Activated CD8-positive, alpha-beta T cell treated with anti-CD3 and anti-CD28 coated beads for 36 hours (primary cell): ENCODE results near the gene NSMF. TPM values are rescaled to one million over a fixed set of nuclear protein-coding genes. Genes with fewer than 3 reads are reported as not detected.

Experiments
- ATAC-seq: fragments of 200-7000 bp; cut with Tn5 transposase; one replicate; pipeline ENCODE4 v1.10.0; 2021; ENCODE audit warnings: mild to moderate bottlenecking, moderate library complexity
- CTCF ChIA-PET: fragments of 350-600 bp; sonication (Branson Sonifier 250); formaldehyde crosslinking; loops from one replicate; lab custom pipeline; 2021; ENCODE audit warnings: antibody characterized with exemption; lab: Charles Lee
- POLR2A ChIA-PET: fragments of 350-600 bp; sonication (Branson Sonifier 250); formaldehyde crosslinking; loops from one replicate; lab custom pipeline; 2021; ENCODE audit warnings: antibody characterized with exemption; lab: Charles Lee
- DNase-seq: peaks from one replicate; pipeline ENCODE4 v3.0.0-alpha.2; 2020
- H3K27ac Mint-ChIP-seq: one replicate; pipeline ENCODE4 v1.8.0; 2021; ENCODE audit warnings: mild to moderate bottlenecking, mixed read lengths
- H3K27me3 Mint-ChIP-seq: one replicate; pipeline ENCODE4 v1.8.0; 2021; ENCODE audit warnings: mixed read lengths
- H3K36me3 Mint-ChIP-seq: one replicate; pipeline ENCODE4 v1.8.0; 2021; ENCODE audit warnings: low read depth, mixed read lengths
- H3K4me1 Mint-ChIP-seq: one replicate; pipeline ENCODE4 v1.8.0; 2021; ENCODE audit warnings: low read depth, mixed read lengths
- H3K4me3 Mint-ChIP-seq: one replicate; pipeline ENCODE4 v1.8.0; 2021; ENCODE audit warnings: mild to moderate bottlenecking, moderate library complexity, mixed read lengths
- H3K9me3 Mint-ChIP-seq: one replicate; pipeline ENCODE4 v1.8.0; 2021; ENCODE audit warnings: mixed read lengths
- CTCF ChIP-seq: fragments of 200-600 bp; IDR thresholded peaks from one replicate; pipeline ENCODE4 v1.8.0; 2022; ENCODE audit warnings: antibody characterized with exemption, mild to moderate bottlenecking
- intact Hi-C: fragments of 100-400 bp; cut with micrococcal nuclease; formaldehyde crosslinking; loops from one replicate; pipeline ENCODE4 v1.10.0; 2022
- total RNA-seq, 2 experiments: library from RNA; stranded (reverse); gene quantifications; one replicate each; pipeline ENCODE4 v1.2.3, GENCODE V29; 2021

NSMF gene
- total RNA-seq, 2 experiments from 2014 or later = 112 to 116 TPM

GRCh38 chr9:137487454-137488326 lies 28.6 kb upstream of the NSMF start:
- ATAC-seq (no peak), DNase-seq (no peak)
- Mint-ChIP-seq H3K4me1 (peaks cover 2% of the 10 kb centered on the region), H3K27ac (no peak overlapping the region), H3K27me3 (no peaks in the 10 kb centered on the region), H3K36me3 (no peaks in the 10 kb centered on the region), H3K9me3 (no peaks in the 10 kb centered on the region), H3K4me3 (no peak overlapping the region)
- POLR2A ChIA-PET = no interaction called here
- no peak for TF ChIP-seq CTCF
- CTCF ChIA-PET = no interaction called here
- intact Hi-C loops = no loop called here

GRCh38 chr9:137486545-137487453 lies 27.7 kb upstream of the NSMF start:
- Mint-ChIP-seq H3K27ac (no peak overlapping the region), H3K4me3 (no peak overlapping the region), H3K36me3 (no peaks in the 10 kb centered on the region), H3K4me1 (peaks cover 6% of the 10 kb centered on the region), H3K9me3 (no peaks in the 10 kb centered on the region), H3K27me3 (no peaks in the 10 kb centered on the region)
- intact Hi-C loops = no loop called here
- DNase-seq = no peak
- ChIA-PET POLR2A (interaction anchor here (0.6 kb wide), 1 partner anchor 276 kb away, joined by 3 read pairs; no protein-coding TSS in a partner anchor), CTCF (no interaction called here)
- TF ChIP-seq CTCF = no peak
- no peak for ATAC-seq

- H3K27ac Mint-ChIP-seq = no peak overlapping the region
- intact Hi-C loops = no loop called here
- no peaks in the 10 kb centered on the region for H3K27me3 Mint-ChIP-seq
- ChIA-PET POLR2A (interaction anchor here (0.6 kb wide), 1 partner anchor 276 kb away, joined by 3 read pairs; no protein-coding TSS in a partner anchor), CTCF (no interaction called here)
- TF ChIP-seq CTCF = no peak
- no peaks in the 10 kb centered on the region for H3K9me3 Mint-ChIP-seq
- H3K4me3 Mint-ChIP-seq = no peak overlapping the region
- DNase-seq (no peak), ATAC-seq (no peak)
- peaks cover 7% of the 10 kb centered on the region for H3K4me1 Mint-ChIP-seq
- no peaks in the 10 kb centered on the region for H3K36me3 Mint-ChIP-seq
These were observed 27.0 kb upstream of the NSMF start for GRCh38 chr9:137486141-137486490.

GRCh38 chr9:137485343-137486140 lies 26.4 kb upstream of the NSMF start:
- intact Hi-C loops = no loop called here
- no peaks in the 10 kb centered on the region for H3K36me3 Mint-ChIP-seq

More at GRCh38 chr9:137485343-137486140, 26.4 kb upstream of the NSMF start:
- Mint-ChIP-seq H3K9me3 (no peaks in the 10 kb centered on the region), H3K27ac (no peak overlapping the region), H3K4me1 (peaks cover 7% of the 10 kb centered on the region), H3K4me3 (no peak overlapping the region), H3K27me3 (no peaks in the 10 kb centered on the region)
- ATAC-seq (no peak), DNase-seq (no peak)
- POLR2A ChIA-PET = interaction anchor here (0.6 kb wide), 1 partner anchor 275 kb away, joined by 3 read pairs; no protein-coding TSS in a partner anchor
- CTCF ChIA-PET = no interaction called here
- no peak for TF ChIP-seq CTCF
